Osteocyte (in vitro differentiated cells): ENCODE results near the gene ATRNL1. TPM values are rescaled to one million over a fixed set of nuclear protein-coding genes. Genes with fewer than 3 reads are reported as not detected.
A peak's percentile ranks its signal among the peaks of the same experiment; 100 is the strongest.

Source experiments
- DNase-seq: peaks from one replicate; pipeline ENCODE4 v3.0.0; 2021; ENCODE audit warnings: mixed read lengths; ENCODE audit not compliant: unreplicated experiment; ENCODE audit errors: extremely low spot score
- H3K27ac Mint-ChIP-seq: one replicate; pipeline ENCODE4 v1.8.0; 2021; ENCODE audit warnings: mild to moderate bottlenecking, mixed read lengths; ENCODE audit not compliant: unreplicated experiment
- H3K27me3 Mint-ChIP-seq: one replicate; pipeline ENCODE4 v1.8.0; 2021; ENCODE audit warnings: mixed read lengths; ENCODE audit not compliant: unreplicated experiment
- H3K36me3 Mint-ChIP-seq: one replicate; pipeline ENCODE4 v1.8.0; 2021; ENCODE audit warnings: mixed read lengths; ENCODE audit not compliant: unreplicated experiment
- H3K4me1 Mint-ChIP-seq: one replicate; pipeline ENCODE4 v1.8.0; 2021; ENCODE audit warnings: mixed read lengths; ENCODE audit not compliant: unreplicated experiment
- H3K4me3 Mint-ChIP-seq: one replicate; pipeline ENCODE4 v1.8.0; 2021; ENCODE audit warnings: mild to moderate bottlenecking, moderate library complexity, mixed read lengths; ENCODE audit not compliant: unreplicated experiment
- H3K9me3 Mint-ChIP-seq: one replicate; pipeline ENCODE4 v1.8.0; 2021; ENCODE audit warnings: mixed read lengths; ENCODE audit not compliant: unreplicated experiment
- CTCF ChIP-seq: fragments of 200-600 bp; sonication (generic); IDR thresholded peaks from 2 replicates; pipeline ENCODE4 v1.5.0; 2021; ENCODE audit warnings: antibody characterized with exemption, mild to moderate bottlenecking, moderate library complexity
- total RNA-seq: library from RNA; stranded (reverse); gene quantifications from 2 replicates; pipeline ENCODE4 v1.2.1, GENCODE V29; 2021

Gene ATRNL1
- total RNA-seq, 1 donor from 2014 or later: 20.2 TPM

DNA sequence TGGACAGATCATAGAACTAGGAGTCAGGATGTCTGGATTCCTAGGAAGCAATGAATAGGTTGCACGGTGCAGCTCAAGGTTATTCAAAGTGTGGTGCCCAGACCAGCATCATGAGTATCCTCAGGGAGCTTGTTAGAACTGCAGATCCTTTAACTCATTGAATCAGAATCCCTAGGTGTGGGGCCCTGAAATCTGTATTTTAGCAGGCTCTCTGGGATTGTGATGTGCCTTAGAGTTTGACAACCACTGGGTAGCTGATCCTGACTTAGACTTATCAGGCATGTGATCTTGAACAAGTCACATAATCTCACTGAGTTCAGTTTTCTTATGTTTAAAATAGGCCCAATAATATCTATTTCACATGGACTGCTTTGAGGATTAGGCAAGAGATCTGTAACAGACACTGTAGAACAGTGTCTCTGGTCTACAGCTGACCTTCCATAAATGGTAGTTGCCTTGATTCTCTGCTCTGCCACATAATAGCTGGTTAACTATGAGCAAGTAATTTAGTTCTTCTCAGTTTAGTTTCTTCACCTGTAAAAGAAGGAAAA, 46.4 kb upstream of the ATRNL1 start:
- Mint-ChIP-seq H3K36me3 (no peaks in the 10 kb centered on the region), H3K27me3 (no peaks in the 10 kb centered on the region), H3K27ac (no peak overlapping the region), H3K4me3 (no peak overlapping the region), H3K4me1 (peaks cover 26% of the 10 kb centered on the region), H3K9me3 (no peaks in the 10 kb centered on the region)
- no peak for TF ChIP-seq CTCF
- no peak for DNase-seq

GRCh38 chr10:115047705-115048104, 45.5 kb upstream of the ATRNL1 start:
- TF ChIP-seq CTCF: no peak
- H3K4me3 Mint-ChIP-seq: no peak overlapping the region
- peaks cover 23% of the 10 kb centered on the region for H3K4me1 Mint-ChIP-seq
- no peak for DNase-seq
- no peak overlapping the region for H3K27ac Mint-ChIP-seq
- H3K9me3 Mint-ChIP-seq: no peaks in the 10 kb centered on the region
- H3K36me3 Mint-ChIP-seq: no peaks in the 10 kb centered on the region
- no peaks in the 10 kb centered on the region for H3K27me3 Mint-ChIP-seq

DNA sequence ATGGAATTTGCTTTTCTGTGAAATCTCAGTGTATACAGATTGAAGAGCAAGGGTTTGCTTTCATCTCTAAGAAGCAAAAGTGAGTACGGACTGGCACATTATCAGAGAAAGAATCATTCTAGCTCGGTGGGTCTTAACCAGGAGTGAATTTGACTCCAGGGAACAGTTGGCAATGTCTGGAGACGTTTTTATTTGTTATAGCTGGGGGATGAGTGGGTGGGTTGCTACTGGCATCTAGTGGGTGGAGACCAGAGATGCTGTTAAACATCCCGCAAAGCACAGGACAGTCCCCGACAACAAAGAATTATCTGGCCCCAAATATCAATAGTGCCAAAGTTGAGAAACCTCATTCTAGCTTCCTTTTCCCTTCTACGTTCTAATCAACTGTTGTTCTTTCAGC, 43.8 kb upstream of the ATRNL1 start:
- Mint-ChIP-seq H3K36me3 (no peaks in the 10 kb centered on the region), H3K4me1 (peaks cover 23% of the 10 kb centered on the region), H3K27ac (no peak overlapping the region), H3K9me3 (no peaks in the 10 kb centered on the region), H3K27me3 (no peaks in the 10 kb centered on the region), H3K4me3 (no peak overlapping the region)
- no peak for TF ChIP-seq CTCF
- no peak for DNase-seq

- Mint-ChIP-seq H3K4me1 (peaks cover 23% of the 10 kb centered on the region), H3K9me3 (no peaks in the 10 kb centered on the region), H3K27me3 (no peaks in the 10 kb centered on the region), H3K4me3 (peak overlapping the region; percentile 8), H3K27ac (peak overlapping the region; percentile 36), H3K36me3 (no peaks in the 10 kb centered on the region)
- no peak for DNase-seq
- TF ChIP-seq CTCF: no peak
These were observed 43.2 kb upstream of the ATRNL1 start for GRCh38 chr10:115049960-115050359.

DNA sequence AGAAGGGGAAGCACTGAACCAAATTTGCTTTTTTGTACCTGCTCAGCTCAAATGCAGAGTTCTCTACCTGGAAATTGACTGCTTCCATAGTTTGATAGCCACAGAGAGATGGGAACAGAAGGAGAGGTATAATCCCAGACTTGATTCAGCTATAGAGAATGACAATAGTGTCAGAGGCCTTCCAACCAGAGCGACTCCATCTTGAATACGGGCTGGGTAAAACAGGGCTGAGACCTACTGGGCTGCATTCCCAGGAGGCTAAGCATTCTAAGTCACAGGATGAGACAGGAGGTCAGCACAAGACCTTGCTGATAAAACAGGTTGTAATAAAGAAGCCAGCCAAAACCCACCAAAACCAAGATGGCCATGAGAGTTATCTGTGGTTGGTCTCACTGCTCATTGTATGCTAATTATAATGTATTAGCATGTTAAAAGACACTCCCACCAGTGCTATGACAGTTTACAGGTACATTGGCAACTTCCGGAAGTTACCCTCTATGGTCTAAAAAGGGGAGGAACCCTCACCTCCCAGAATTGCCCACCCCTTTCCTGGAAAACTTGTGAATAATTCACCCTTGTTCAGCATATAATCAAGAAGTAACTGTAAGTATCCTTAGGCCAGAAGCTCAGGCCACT, 42.7 kb upstream of the ATRNL1 start:
- no peaks in the 10 kb centered on the region for H3K36me3 Mint-ChIP-seq
- peak overlapping the region; percentile 8 for H3K4me3 Mint-ChIP-seq
- H3K4me1 Mint-ChIP-seq: peaks cover 23% of the 10 kb centered on the region
- H3K27me3 Mint-ChIP-seq: no peaks in the 10 kb centered on the region
- H3K27ac Mint-ChIP-seq: peak overlapping the region; percentile 36
- H3K9me3 Mint-ChIP-seq: no peaks in the 10 kb centered on the region
- DNase-seq: no peak
- no peak for TF ChIP-seq CTCF
